Right lung (tissue), 5 donors: Measurements from ENCODE around the gene BZW2. TPM values are rescaled to one million over a fixed set of nuclear protein-coding genes. Genes with fewer than 3 reads are reported as not detected.
"Not testable (repeated sequence)": the region's sequence is repeated elsewhere in the genome, so short reads cannot be mapped to it uniquely, and the experiment has no call there.

Experiments
- DNase-seq, 2 donors: peaks; one replicate each; pipeline ENCODE4 v3.0.0-alpha.2; 2013
- polyA plus RNA-seq, 5 donors: library from polyadenylated mRNA; unstranded; fragments of 120-200 nt; gene quantifications; one replicate each; pipeline versions ENCODE4 v1.2.1 to v1.2.3, GENCODE V29; 2013; ENCODE audit warnings: inconsistent platforms in 1 of 5, low replicate concordance in 1 of 5; ENCODE audit not compliant: insufficient read length in 5 of 5, insufficient read depth in 1 of 5

The BZW2 gene
- polyA plus RNA-seq, 5 donors = 76.4 to 87.7 (median 80.5) TPM

DNA sequence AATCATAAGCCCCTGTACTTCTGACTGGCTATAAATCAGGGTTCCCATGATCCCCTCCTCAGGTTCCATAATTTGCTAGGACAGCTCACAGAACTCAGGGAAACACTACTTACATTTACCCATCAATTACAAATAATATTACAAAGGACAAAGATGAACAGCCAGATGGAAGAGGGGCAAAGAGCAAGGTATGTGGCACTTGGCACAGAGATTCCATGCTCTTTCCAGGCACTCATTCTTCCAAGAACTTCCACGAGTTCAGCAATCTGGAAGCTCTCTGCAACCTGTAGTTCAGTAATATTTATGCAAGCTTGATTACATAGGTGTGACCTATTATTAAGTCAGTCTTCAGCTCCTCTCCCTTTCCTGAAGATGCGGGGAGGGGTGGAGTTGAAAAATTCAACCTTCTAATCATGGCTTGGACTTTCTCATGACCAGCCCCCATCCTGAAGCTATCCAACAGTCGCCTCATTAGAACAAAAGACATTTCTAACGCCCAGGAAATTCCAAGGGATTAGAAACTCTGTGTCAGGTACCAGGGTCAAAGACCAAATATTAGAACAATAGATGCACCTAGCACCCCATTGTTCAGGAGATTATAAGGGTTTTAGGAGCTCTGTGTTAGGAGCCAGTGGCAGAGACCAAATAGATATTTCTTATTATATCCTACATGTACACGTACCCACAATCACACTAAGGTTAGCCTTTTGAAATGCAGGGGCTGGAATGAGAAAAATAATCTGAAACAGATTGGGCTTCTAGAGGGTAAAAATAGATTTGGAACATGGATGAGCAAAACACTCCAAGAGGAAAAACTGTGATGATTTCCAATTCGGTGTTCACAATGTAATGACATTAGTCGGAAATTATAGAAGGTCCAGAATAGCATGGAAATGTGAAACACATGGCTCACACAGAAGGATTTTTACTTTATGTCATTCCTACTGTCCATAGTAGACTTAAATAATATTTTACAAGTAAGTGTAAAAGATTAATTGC lies 7.4 kb upstream of the BZW2 start:
- DNase-seq = no peak

DNA sequence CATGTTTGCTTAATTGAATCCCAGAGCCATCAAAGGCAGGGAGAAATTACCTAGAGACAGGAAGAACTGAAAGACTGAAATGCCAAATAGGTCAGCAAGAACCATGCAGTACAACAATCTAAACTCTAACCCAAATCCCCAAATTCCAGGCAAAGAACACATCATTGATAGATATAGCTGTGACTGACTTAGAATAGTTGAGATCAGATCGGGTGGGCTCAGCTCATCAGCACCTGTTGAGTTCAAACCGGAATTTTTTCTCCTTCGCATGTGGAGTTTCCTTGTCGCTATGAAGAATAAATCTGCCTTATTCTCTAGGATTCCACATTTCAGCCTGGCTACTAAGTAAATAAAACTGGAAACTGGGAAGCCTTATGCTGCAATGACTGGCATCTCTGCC lies 1.8 kb upstream of the BZW2 start:
- no peak for DNase-seq

DNA sequence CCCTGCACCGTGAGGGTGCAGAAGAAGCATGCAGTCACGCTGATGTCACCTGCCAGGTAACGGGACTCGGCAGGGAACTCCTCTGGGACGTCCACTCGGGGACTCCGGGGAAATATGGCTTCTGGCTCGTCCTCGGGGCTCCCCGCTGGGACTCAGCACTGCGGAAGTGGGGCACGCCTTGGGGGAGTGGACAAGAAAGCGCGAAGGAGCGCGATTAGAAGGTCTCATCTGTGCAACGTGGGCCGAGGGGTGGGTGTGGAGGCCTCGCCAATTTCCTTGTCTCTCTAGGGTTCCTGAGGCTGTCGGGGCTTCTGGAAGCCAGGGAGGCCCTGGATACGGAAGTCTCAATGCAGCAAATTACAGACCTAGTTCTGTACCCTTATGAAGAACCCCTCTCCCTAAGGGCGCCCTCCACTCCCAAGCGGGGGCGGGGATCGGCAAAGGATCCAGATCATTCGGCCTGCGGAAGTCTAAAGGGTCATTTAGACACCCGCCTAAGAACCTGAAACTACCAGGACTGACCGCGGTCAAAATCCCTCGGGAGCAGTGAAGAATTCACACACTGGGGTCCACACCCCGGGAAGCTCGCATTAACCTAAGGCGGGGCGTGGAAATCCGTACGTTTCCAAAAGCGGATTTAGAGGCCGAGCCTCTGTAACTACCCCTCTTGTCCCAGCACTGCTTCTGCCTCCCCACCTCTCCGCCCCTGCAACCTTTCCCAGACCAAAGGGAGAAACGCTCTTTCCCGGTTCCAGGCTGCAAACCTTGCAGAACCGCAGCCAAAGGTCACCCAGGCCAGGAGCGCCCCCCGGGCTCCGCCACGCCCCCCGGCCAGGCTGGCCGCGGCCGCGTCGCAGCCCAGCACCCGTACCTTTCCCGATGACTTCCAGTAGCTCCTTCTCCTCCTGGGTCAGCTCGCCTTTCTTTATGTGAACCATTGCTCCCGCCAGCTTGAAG lies 1.1 kb upstream of the BZW2 start:
- DNase-seq = peak; percentile 33 to 42

GRCh38 chr7:16646472-16647072 lies 591 bp downstream of the BZW2 start:
- peak in 1 of 2 donors; percentile 21 for DNase-seq

GRCh38 chr7:16647435-16647960 lies 1.5 kb downstream of the BZW2 start:
- DNase-seq = no peak

- no peak for DNase-seq
Observed at GRCh38 chr7:16648551-16648950, 2.6 kb downstream of the BZW2 start.

DNA sequence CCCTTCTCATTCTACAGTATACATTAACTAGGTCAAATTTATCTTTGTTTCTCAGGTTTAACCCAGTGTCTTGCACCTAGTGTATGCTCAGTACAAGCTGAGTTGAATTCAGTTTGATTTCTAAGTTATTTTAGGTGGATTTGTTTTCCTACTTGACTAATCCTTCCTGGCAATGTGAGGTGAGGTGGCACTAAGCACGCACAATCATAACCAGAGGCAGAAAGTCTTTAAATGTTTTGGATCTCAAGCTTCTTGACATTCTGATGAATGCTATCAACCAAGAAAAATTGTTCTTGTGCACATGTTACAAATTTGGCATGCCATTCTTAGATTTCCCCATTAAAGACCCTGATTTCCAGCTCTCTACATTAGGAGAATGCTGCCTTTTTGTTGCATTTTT lies 3.2 kb downstream of the BZW2 start:
- DNase-seq = no peak

DNA sequence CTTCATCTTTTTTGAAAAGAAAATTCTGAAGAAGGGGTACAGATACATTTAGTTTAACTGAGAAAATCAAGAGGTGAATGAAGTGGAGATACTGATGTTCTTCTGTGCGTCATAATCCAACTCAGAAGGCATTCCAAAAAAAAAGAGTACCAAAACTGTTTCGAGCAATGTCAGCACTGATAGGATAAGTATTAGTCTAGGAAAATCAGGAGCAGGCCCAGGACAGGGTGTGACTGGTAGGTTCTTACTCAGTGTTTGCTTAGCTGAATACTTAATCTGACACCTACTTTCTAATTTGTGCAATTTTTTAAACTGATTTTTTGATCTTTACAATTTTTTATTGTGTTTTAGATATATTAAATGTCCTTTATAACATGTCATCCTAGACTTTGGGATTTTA lies 4.3 kb downstream of the BZW2 start:
- DNase-seq = no peak

- no peak for DNase-seq
Observed at GRCh38 chr7:16651396-16652239, 5.6 kb downstream of the BZW2 start.

DNA sequence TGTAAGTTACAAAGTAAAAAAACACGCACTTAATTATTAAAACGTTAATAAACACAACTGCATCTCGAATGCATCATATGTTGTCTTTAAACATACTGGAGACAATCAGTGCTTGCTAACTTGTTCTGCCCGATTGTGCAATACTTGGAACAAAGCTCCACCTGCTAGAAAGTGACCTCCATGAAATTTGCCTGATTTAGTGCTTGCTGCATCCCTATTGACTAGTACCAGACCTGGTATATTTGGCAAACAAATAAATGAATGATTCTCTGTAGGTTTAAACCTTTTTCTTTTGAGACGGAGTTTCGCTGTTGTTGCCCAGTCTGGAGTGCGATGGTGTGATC lies 6.2 kb downstream of the BZW2 start:
- no peak for DNase-seq

- peak; percentile 52 for DNase-seq
Observed at GRCh38 chr7:16652888-16653287, 6.9 kb downstream of the BZW2 start.

DNA sequence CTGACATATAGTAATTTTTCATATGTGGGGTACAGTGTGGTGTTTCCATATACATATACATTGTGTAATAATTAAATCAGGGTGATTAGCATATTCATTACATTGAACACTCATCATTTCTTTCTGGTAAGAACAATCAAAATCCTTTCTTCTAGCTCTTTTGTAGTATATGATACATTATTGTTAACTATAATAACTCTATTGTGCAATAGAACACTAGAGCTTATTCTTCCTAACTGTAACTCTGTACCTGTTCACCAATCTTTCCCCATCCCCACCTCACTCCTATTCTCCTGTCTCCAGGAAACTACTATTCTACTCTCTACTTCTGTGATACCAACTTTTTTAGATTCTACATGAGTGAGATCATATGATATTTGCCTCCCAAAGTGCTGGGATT lies 9.4 kb downstream of the BZW2 start:
- no peak for DNase-seq

- no peak for DNase-seq
Observed at GRCh38 chr7:16656141-16656540, 10.2 kb downstream of the BZW2 start.

- DNase-seq = no peak
Observed at GRCh38 chr7:16657656-16658279, 11.8 kb downstream of the BZW2 start.

- not testable (repeated sequence) for DNase-seq
Observed at GRCh38 chr7:16659854-16660497, 14.0 kb downstream of the BZW2 start.

DNA sequence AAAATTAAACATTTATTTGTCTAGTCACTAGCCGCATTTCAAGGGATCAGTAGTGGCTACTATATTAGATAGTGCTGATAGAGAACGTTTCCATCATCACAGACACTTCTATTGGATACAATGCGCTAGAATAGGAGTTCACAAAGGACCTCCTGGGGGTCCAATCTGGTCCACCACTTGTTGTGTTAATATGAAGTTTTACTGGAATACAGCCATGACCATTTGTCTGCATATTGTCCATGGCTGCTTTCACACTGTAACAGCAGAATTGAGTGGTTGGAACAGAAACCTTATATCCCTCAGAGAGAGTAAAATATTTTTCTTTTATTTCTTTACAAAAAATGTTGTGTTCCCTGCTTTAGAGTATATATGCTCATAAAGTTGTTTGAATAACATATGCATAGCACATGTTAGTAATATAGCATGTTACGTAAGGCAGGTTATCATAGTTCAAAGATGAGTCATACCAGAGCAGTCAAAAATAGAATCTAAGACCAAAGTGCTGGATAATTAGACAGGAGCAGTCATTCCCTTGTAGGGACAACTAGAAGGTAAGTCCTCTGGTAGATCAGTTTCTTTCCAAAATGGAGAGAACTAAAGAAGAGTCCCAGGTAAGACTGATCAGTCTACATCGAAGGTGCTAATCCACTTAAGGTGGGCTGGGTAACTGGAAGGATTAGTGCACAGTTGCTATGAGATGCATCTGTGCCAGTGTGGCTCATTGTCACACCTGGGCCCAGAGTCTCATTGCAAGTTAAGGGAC lies 14.9 kb downstream of the BZW2 start:
- no peak for DNase-seq

- DNase-seq = no peak
Observed at GRCh38 chr7:16661924-16662323, 15.9 kb downstream of the BZW2 start.

GRCh38 chr7:16667355-16667754 lies 21.4 kb downstream of the BZW2 start:
- DNase-seq = no peak
